HG03354 (cell line): ENCODE measurements around the gene UPK3BL2.
A peak's percentile ranks its signal among the peaks of the same experiment; 100 is the strongest.
"Not testable (repeated sequence)": the region's sequence is repeated elsewhere in the genome, so short reads cannot be mapped to it uniquely, and the experiment has no call there.

Source experiments
- ATAC-seq: cut with Tn5 transposase; IDR thresholded peaks from one replicate; pipeline ENCODE4 v1.9.1; 2021; ENCODE audit warnings: mild to moderate bottlenecking; ENCODE audit not compliant: unreplicated experiment, poor library complexity, severe bottlenecking

The UPK3BL2 gene

DNA sequence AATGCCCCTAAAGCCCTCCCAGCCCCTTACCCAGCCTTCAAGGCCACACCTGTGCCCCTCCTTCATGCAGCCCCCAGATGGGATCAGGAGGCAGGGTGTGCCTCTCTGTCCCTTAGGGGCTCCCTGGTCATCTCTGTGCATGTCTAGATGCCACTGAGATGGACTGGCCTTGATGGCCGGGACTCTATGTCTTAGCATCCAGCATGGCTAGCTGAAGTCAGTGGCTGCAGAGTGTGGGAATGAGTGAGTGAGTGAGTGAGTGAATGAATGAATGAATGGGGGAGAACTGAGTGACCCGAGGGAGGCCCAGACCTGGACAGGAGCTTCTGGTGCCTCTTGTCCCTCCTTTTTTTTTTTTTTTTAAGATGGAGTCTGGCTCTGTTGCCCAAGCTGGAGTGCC, 11.4 kb downstream of the UPK3BL2 start:
- ATAC-seq: not testable (repeated sequence)

DNA sequence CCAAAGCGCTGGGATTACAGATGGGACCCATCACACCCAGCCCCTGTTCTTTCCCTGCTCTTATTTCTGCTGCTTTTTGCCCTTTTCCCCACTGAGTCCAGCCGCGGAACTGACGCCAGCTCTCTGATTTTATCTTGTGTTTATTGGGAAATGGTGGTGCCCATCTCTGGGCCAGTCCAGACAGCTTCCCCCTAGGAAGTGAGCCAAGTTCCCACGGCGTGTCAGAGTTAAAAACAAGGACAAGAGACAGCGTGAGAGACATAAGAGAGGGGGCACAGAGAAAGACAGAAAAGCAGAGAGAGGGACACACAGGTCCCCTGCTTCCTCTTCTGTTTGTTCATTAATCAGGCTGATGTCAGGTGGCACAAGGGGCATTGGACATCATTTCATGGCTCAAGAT, 11.9 kb downstream of the UPK3BL2 start:
- not testable (repeated sequence) for ATAC-seq

DNA sequence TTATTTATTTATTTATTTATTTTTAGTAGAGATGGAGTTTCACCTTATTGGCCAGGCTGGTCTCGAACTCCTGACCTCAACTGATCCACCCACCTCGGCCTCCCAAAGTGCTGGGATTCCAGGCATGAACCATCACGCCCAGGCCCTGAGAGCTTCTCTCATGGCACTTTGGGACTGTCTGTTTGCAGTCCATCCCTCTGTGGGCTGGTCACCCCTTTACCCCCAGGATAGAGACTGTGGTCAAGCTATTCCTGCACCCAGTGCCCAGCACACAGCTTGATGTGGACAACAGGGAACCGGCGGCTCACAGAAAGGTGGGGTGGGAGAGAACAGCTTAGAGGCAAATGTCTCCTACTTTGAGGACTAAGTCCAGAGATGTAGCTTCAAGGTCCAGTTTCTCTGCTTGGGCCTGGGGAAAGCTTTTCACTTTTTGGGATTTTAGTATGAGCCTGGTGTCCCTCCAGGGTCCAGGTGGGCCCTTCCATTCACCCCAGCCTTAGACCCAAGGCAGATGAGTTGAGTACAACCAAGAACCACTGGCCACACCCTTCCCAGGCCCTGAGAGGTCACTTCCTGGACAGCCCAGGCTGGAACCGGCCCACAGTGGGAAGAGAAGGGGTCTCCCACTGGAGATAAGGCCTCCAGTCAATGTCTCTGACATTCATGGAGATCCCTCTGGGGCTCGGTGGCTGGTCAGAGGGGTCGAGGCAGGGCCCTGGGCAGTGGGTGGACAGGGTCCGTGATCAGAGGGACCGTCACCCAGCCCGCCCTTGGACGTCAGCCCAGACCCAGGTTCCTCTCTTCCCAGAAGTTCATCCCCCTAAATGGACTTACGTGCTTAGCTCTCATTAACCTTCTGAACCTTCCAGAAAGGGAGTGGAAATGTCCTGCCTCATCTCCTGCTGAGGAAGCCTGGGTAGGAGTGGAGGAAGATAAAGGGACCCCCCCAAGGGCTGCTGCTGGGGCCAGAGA, 15.4 kb downstream of the UPK3BL2 start:
- not testable (repeated sequence) for ATAC-seq

DNA sequence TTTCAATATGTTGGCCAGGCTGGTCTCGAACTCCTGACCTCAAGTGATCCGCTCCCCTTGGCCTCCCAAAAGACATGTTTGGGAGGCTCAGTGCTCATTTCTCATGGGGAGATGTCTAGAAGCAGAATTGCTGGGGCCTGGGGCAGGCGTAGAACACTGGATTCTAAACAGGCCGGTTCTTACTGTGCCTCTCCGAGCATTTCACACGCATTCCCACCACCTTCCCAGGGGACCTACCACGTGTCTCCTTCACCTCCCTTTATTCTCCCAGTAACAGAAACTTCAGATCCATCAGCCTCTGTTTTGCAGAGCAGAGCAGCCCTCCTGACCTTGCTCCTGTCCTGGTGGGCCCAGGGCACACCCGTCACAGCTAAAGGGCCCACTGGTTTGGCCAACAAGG, 16.3 kb downstream of the UPK3BL2 start:
- not testable (repeated sequence) for ATAC-seq

DNA sequence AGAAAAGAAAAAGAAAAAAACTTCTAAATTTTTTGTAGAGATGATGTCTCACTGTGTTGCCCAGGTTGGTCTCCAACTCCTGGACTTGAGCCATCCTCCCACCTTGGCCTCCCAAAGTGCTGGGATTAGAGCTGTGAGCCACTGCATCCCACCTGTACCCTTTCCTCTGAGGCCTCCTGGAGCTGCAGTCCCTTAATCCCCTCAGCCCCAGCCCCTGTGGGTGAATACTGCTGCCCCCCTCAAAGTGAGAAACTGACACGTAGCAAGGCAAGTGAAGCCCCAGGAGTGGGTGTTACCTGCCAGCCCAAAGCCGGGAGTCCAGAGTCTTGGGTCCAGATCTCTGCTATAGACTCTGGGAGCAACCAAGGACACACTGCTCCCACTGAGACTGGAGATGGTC, 18.7 kb downstream of the UPK3BL2 start:
- ATAC-seq: not testable (repeated sequence)

DNA sequence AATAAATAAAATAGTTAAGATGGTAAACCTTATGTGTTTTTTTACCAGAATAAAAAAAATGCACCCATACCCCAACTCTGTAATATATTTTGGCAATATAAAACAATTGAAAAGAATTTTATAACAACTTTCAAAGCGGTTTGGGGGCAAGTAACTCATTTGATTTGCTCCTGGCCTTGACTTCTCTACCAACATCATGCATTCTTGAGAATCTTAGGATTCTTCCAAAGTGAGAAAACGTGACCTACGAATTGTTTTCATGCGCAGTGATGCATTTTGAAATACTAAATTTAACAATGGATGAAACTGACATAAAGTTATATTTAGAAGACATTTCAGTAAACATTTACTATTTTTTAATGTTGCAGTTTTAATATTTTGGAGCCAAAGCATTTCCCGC, 22.7 kb downstream of the UPK3BL2 start:
- ATAC-seq: not testable (repeated sequence)

DNA sequence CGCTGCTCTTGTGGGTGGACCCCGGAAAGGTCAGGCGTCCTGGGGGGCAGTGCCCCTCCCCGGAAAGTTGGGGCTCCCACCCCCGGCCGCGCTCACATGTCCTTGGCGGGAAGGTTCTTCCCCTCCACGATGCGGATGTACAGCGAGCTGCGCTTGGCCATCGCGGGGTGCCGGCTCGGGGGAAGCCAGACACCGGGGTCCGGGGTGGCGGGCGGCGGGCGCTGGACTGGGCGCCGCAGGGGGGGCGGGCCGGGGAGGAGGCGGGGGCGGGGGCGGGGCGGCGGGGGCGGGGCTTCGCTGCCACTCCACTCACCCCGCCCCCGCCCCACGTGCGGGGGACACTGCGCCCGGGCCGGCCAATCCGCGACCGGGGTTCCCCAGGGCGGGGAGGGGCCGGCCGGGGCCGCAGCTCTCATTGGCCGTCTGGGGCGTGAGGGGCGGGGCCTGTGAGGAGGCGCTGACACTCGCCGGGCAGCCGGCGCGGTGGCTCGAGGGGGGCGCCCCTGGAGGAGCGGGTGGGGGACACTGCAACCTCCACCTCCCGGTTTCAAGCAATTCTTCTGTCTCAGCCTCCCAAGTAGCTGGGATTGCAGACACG, 25.8 kb downstream of the UPK3BL2 start, which contains the start of gene RASA4B:
RASA4B (minus strand) TSS at position 228 of the 598 bp plus-strand sequence; CDS start at position 161, 67 bp downstream.
- peak; percentile 68 for ATAC-seq

DNA sequence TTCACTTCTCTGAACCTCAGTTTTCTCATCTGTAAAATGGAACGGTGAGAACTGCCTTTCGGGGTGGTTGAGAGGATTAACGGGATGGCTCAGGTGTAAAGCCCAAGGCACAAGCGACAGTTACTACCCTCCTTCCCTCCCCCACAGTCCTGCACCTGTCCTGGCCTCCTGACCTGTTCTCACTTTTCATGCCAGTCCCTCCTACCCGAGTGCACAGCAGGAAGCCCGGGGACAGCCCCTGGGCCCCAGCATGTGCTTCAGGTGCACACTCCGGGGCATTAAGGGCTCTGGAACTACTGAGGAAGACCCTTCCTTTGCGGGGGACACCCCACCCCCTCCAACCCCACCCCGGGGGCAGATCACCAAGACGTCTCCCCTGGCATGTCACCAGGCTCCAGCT, 26.5 kb downstream of the UPK3BL2 start:
- not testable (repeated sequence) for ATAC-seq

DNA sequence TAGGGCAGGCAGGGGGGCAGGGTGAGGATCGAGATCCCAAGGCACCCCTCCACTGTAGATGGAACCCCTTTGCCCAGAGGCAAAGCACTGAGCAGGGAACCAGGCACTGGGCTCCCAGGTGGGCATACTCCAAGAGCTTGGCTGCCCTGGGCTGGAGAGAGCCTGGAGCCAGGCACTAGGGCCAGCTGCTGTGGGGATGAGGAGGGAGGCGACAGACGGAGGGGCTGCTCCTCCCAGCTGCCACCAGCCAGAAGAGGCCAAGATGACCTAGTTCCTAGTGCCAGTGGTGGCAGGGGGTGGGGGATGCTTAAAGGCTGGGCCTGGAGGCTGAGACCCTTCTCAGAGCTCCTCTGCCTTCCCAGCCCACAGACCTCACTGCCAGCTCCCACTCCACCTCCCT, 27.6 kb downstream of the UPK3BL2 start:
- ATAC-seq: not testable (repeated sequence)

DNA sequence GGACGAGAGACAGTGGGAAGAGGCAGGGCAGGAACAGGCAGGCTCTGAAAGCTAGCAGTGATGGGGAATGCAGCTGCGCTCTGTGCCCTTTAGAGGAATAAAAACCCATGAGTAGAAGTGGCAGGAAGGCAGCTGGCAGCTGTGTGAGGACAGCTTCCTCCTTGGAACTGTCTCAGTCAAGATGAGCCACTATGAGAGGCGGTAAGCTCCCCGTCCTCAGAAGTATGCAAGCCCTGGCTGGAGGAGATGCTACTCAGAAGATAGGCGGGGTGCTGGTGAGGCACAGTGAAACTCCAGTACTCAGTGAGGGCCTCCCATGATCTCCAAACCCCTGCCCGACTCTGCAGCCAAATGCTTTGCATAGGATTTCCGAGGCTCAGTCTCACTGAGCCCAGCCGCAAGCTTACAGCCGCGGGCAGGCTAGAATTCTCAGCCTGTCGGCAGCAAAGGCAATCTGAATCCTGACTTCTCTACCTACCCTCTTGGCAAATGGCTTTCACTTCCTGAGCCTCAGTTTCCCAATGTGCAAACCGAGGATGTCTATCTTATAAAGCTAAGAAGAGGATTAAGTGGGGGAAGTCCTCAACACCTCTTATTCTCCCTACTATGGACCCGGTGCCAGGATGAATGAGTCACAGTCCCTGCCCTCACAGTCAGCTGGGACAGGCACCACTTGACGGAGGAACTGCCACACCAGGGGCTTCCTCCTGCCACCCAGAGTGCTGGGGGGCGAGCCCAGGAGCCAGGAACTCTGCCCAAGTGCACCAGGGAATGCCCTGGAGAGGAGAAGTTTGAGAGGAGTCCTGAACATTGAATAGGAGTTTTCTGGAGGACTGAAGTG, 28.4 kb downstream of the UPK3BL2 start:
- ATAC-seq: peak; percentile 66

DNA sequence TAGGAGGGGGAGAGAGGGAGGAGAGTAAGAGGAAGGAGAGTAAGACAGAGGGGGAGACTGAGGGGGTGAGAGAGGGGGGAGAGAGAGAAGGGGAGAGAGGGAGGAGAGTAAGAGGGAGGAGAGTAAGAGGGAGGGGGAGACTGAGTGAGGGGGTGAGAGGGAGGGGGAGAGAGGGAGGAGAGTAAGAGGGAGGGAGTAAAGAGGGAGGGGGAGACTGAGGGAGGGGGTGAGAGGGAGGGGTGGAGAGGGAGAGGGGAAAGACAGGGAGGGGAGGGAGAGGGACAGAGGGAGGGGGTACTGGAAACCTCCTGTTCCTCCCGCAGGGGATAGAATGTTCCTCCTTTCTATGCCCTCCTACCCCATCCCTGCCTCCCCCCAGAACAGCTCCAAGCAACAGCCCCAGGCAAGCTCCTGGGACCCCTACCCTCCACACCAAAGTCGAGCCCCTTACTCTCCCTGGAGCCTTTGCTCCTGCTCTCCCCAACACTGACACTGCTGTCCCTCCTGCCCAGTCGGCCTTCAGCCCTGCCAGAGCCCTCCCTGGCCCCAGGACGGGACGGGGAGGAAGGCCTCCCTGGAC, 30.8 kb downstream of the UPK3BL2 start:
- ATAC-seq: not testable (repeated sequence)

DNA sequence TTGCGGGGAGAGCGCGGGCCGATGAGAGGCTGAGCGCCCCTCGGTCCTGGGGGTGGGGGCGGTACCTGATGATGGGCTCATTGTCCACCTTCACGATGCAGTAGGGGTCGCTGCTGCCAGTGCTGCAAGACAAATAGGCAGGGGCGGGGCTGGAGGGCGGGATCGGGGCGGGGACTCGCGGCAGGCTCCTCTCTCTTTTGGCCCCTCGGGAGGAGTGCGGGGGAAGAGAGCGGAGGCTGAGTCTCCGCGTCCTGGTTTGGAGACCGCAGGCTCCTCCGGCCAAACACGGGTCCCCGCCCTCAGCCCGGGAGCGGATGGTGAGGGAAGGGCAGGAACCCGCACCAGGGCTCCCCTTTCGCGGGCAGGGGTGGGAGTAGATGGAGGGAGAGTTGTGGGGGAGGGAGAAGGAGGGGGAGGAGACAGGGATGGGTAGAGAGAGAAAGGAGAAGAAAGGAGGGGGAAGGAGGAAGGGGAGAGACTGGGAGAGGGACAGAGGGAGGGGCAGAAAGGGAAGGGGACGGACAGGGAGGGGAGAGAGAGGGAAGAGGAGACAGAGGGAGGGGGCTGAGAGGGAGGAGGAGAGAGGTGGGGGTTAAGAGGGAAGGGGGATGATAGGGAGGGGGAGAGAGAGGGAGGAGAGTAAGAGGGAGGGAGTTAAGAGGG, 31.5 kb downstream of the UPK3BL2 start:
- ATAC-seq: peak; percentile 49

DNA sequence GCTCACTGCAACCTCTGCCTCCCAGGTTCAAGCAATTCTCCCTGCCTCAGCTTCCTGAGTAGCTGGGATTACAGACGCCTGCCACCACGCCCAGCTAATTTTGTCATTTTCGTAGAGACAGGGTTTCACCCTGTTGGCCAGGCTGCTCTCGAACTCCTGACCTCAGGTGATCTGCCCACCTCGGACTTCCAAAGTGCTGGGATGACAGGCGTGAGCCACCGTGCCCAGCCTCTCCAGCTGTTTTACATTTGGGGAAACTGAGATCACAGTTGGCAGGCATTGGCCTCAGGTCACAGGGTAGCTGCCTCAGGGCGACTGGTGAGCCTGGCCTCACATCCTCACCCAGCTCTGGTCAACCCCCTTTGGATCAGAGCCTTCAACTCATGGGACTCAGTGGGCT, 32.9 kb downstream of the UPK3BL2 start:
- ATAC-seq: not testable (repeated sequence)

DNA sequence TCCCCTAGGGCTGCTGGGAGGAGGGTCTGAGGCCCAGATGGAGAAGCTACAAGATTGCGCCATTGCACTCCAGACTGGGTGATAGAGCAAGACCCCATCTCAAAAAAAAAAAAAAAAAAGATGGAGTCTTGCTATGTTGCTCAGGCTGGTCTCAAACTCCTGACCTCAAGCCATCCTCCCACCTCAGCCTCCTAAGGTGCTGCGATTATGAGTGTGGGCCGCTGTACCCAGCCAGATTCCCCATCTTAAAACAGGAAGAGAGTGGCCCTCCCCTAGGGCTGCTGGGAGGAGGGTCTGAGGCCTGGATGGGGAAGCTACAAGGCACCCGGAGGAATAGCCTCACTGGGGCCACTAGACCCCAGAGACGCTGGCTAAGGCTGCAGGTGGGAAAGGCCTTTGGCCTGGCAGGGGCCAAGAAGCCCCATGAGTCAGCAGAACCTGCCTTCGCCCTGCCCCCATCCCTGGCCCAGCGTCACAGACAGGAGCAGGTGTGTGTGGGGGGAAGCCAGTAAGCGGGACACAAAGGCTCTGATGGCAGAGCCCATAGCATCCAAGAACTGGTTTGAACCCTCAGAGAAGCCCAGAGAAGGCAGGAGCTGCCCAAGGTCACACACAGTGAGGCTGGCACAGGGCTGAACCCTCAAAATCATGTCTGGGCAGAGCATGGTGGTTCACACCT, 35.9 kb downstream of the UPK3BL2 start:
- ATAC-seq: not testable (repeated sequence)

DNA sequence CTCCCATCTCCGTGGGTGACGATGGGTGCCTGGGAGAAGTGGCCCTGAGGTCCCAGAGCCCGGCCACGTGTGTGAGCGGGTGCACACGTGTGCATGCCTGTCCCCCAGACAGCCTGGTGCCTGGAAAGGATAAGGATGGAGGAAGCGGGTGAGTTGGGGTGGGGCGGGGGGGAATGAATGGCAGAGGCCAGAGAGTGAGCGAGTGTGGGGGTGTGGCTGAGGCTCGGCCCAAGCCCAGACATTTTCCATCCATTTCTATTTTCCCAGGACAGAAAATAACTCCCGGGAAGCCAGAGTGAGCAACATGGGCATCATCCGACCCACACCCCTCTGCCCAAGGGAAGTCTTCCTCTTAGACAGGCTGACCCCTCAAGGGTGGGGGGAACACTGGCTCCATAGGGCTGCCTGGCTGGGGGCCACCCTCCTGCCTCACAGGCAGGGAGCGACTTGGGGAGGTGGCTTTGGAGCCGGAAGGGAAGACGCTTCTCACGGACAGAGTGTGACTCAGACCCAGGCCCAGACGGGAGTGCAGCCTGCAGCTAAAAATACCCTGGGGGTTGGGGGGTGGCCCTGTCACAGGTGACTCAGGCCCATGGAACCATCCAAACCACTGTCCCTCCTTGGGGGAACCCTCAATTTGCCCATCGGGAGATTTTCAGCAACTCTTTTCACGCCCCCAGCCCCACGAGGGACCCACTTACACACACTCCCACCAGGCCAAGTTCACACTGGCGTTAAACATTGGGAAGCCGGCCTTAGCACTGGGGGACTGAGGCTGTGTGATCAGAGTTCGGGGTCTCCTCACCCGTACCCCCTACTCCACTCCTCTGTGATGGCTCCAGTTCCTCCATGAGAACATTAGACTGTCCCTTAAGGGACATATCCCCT, 38.0 kb downstream of the UPK3BL2 start:
- ATAC-seq: not testable (repeated sequence)

DNA sequence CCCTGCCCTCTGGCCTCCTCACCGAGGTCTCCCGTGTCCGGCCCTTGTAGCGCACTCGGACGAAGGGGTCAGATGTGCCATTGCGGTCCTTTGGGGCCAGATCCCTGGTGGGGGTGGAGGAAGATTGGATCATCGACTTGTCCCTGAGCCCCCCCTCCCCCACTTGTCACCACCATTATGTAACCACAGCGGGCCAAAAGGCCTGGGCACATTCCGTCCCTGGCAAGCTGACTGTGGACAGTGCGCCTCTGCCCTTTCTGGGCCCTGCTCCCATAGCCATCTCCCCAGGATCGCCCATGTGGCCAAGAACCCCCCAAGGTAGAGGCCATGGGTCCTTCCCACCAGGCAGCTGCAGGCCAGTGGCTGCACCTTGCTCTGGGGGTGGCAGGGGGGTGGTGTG, 40.4 kb downstream of the UPK3BL2 start:
- not testable (repeated sequence) for ATAC-seq

DNA sequence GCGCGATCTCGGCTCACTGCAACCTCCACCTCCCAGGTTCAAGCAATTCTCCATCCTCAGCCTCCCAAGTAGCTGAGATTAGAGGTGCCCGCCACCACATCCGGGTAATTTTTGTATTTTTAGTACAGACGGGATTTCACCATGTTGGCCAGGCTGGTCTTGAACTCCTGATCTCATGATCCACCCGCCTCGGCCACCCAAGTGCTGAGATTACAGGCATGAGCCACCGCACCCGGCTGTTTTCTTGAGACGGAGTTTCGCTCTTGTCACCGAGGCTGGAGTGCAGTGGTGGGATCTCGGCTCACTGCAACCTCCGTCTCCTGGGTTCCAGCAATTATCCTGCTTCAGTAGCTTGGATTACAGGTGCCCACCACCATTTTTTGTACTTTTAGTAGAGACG, 45.2 kb downstream of the UPK3BL2 start:
- ATAC-seq: not testable (repeated sequence)

DNA sequence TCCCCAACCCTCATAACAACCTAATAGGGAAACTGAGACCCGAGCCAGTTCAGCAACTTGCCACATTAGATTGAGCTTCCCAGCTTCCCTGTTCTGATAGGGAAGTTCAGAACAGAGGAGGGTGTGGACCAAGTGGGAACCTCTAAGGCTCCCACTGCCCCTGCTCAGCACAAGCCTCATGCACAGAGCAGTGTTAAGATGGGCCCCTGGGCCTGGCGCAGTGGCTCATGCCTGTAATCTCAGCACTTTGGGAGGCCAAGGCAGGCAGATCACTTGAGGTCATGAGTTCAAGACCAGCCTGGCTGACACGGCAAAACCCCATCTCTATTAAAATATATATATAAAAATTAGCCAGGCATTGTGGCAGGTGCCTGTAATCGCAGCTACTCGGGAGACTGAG, 46.2 kb downstream of the UPK3BL2 start:
- ATAC-seq: not testable (repeated sequence)
